ENCODE measurements around the gene ST14.

GRCh38 chr11:130137999-130138398 lies 21.6 kb upstream of the ST14 start:
- TF ChIP-seq, protein P1, sequence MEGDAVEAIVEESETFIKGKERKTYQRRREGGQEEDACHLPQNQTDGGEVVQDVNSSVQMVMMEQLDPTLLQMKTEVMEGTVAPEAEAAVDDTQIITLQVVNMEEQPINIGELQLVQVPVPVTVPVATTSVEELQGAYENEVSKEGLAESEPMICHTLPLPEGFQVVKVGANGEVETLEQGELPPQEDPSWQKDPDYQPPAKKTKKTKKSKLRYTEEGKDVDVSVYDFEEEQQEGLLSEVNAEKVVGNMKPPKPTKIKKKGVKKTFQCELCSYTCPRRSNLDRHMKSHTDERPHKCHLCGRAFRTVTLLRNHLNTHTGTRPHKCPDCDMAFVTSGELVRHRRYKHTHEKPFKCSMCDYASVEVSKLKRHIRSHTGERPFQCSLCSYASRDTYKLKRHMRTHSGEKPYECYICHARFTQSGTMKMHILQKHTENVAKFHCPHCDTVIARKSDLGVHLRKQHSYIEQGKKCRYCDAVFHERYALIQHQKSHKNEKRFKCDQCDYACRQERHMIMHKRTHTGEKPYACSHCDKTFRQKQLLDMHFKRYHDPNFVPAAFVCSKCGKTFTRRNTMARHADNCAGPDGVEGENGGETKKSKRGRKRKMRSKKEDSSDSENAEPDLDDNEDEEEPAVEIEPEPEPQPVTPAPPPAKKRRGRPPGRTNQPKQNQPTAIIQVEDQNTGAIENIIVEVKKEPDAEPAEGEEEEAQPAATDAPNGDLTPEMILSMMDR (optimal IDR thresholded peaks at IDR 0.05 in 1 of 3, IDR thresholded peaks at IDR 0.05 in 1 of 3, conservative IDR thresholded peaks at IDR 0.05 in 1 of 3; ENCODE audit: extremely low read depth in 1 of 3, insufficient read depth in 2 of 3, low read length in 3 of 3), result no peak
- no peak for TF ChIP-seq EZH2 (IDR thresholded peaks at IDR 0.05; ENCODE audit: low read length)

Data from keratinocyte (primary cell).